Suppressor macrophage (primary cell): ENCODE data around the gene SLC35A2.

Source experiments
- DNase-seq, 4 experiments: peaks; one replicate each; pipeline ENCODE4 v3.0.0-alpha.2; 2020 to 2022
- total RNA-seq, 17 experiments: gene quantifications; one replicate each; lab custom pipeline; 2026; ENCODE audit warnings: mixed read lengths in 6 of 17, inconsistent platforms in 3 of 17; lab: John Stamatoyannopoulos, UW

The SLC35A2 gene
- 16.8 to 32.8 (median 23.6) reads per million in 17 experiments for total RNA-seq

- DNase-seq = peak; percentile 66 to 85 (median 74)
Observed at GRCh38 chrX:48911412-48912182, at the start of gene SLC35A2. TSS of gene SLC35A2 (minus strand) at chrX:48911646. CDS start at chrX:48911636, 10 bp downstream.

- DNase-seq = peak; percentile 25 to 50 (median 47)
Observed at GRCh38 chrX:48960291-48960690, 48.8 kb upstream of the SLC35A2 start.

GRCh38 chrX:48958635-48959094, 47.2 kb upstream of the SLC35A2 start:
- DNase-seq = peak; percentile 23 to 42 (median 30)

GRCh38 chrX:48957827-48958634, 46.6 kb upstream of the SLC35A2 start:
- peak; percentile 93 to 97 (median 96) for DNase-seq

GRCh38 chrX:48957477-48957826, 46.0 kb upstream of the SLC35A2 start, which contains the start of gene OTUD5:
TSS of gene OTUD5 (minus strand) at chrX:48957607. CDS start at chrX:48957570, 37 bp downstream.
- peak in 3 of 4 experiments; percentile 54 to 80 (median 68) for DNase-seq

GRCh38 chrX:48956728-48957414, 45.4 kb upstream of the SLC35A2 start:
- DNase-seq = peak in 3 of 4 experiments; percentile 21 to 60 (median 30)

- no peak for DNase-seq
Observed at GRCh38 chrX:48948589-48948988, 37.1 kb upstream of the SLC35A2 start.

- DNase-seq = peak; percentile 51 to 74 (median 62)
Observed at GRCh38 chrX:48945517-48946348, 34.3 kb upstream of the SLC35A2 start.

GRCh38 chrX:48942895-48943294, 31.4 kb upstream of the SLC35A2 start:
- DNase-seq = peak in 1 of 4 experiments; percentile 10

- DNase-seq = no peak
Observed at GRCh38 chrX:48940404-48940955, 29.0 kb upstream of the SLC35A2 start.

GRCh38 chrX:48939524-48940228, 28.2 kb upstream of the SLC35A2 start:
- no peak for DNase-seq

- DNase-seq = no peak
Observed at GRCh38 chrX:48938721-48939425, 27.4 kb upstream of the SLC35A2 start.

- DNase-seq = peak; percentile 64 to 88 (median 76)
Observed at GRCh38 chrX:48937054-48937907, 25.8 kb upstream of the SLC35A2 start.

- DNase-seq = no peak
Observed at GRCh38 chrX:48936429-48937053, 25.1 kb upstream of the SLC35A2 start.

GRCh38 chrX:48935301-48935670, 23.8 kb upstream of the SLC35A2 start:
- DNase-seq = peak; percentile 19 to 64 (median 42)

- peak in 3 of 4 experiments; percentile 24 to 51 (median 48) for DNase-seq
Observed at GRCh38 chrX:48934581-48935300, 23.3 kb upstream of the SLC35A2 start.

- no peak for DNase-seq
Observed at GRCh38 chrX:48933757-48934156, 22.3 kb upstream of the SLC35A2 start.
